GM18517 (cell line): ENCODE data around the gene HOXA3.

Experiments used
- ATAC-seq: cut with Tn5 transposase; IDR thresholded peaks from one replicate; pipeline ENCODE4 v1.9.1; 2021; ENCODE audit warnings: mild to moderate bottlenecking, moderate library complexity; ENCODE audit not compliant: unreplicated experiment

The HOXA3 gene

GRCh38 chr7:27168265-27168947 is 16.0 kb upstream of the HOXA3 start:
- ATAC-seq: no peak

GRCh38 chr7:27167916-27168264 is 15.5 kb upstream of the HOXA3 start:
- no peak for ATAC-seq

GRCh38 chr7:27166531-27167505 is 14.4 kb upstream of the HOXA3 start:
- ATAC-seq: no peak

- ATAC-seq: no peak
Measured at GRCh38 chr7:27165996-27166530, 13.7 kb upstream of the HOXA3 start.

GRCh38 chr7:27165089-27165995 is 13.0 kb upstream of the HOXA3 start, which contains the start of gene HOXA9:
Gene HOXA9, minus strand, starts transcription at chr7:27165537. Its CDS starts 80 bp downstream, at chr7:27165457.
- no peak for ATAC-seq

GRCh38 chr7:27164367-27165088 is 12.1 kb upstream of the HOXA3 start:
- ATAC-seq: no peak

GRCh38 chr7:27164045-27164366 is 11.6 kb upstream of the HOXA3 start:
- no peak for ATAC-seq

- no peak for ATAC-seq
Measured at GRCh38 chr7:27163288-27164044, 11.1 kb upstream of the HOXA3 start.

GRCh38 chr7:27162561-27163287 is 10.3 kb upstream of the HOXA3 start:
- ATAC-seq: no peak

GRCh38 chr7:27161721-27162560 is 9.6 kb upstream of the HOXA3 start:
- no peak for ATAC-seq

GRCh38 chr7:27161214-27161720 is 8.9 kb upstream of the HOXA3 start:
- ATAC-seq: no peak

- ATAC-seq: no peak
Measured at GRCh38 chr7:27160546-27161213, 8.3 kb upstream of the HOXA3 start.

GRCh38 chr7:27160145-27160545 is 7.8 kb upstream of the HOXA3 start:
- no peak for ATAC-seq

- ATAC-seq: no peak
Measured at GRCh38 chr7:27159266-27160144, 7.1 kb upstream of the HOXA3 start.

GRCh38 chr7:27158436-27159265 is 6.3 kb upstream of the HOXA3 start:
- no peak for ATAC-seq
